Activated CD4-positive, alpha-beta T cell treated with anti-CD3 and anti-CD28 coated beads for 36 hours (primary cell): Measurements from ENCODE around the gene TMEM63C. TPM values are rescaled to one million over a fixed set of nuclear protein-coding genes. Genes with fewer than 3 reads are reported as not detected.

ENCODE experiments used
- ATAC-seq: fragments of 200-7000 bp; cut with Tn5 transposase; one replicate; pipeline ENCODE4 v1.10.0; 2021; ENCODE audit warnings: mild to moderate bottlenecking, moderate library complexity
- CTCF ChIA-PET: fragments of 350-600 bp; sonication (Branson Sonifier 250); formaldehyde crosslinking; loops from one replicate; lab custom pipeline; 2021; ENCODE audit warnings: antibody characterized with exemption; lab: Charles Lee
- POLR2A ChIA-PET: fragments of 350-600 bp; sonication (Branson Sonifier 250); formaldehyde crosslinking; loops from one replicate; lab custom pipeline; 2021; ENCODE audit warnings: antibody characterized with exemption, inconsistent platforms; lab: Charles Lee
- DNase-seq: peaks from one replicate; pipeline ENCODE4 v3.0.0-alpha.2; 2020
- H3K27ac Mint-ChIP-seq: one replicate; pipeline ENCODE4 v1.8.0; 2021; ENCODE audit warnings: mixed read lengths
- H3K27me3 Mint-ChIP-seq: one replicate; pipeline ENCODE4 v1.8.0; 2021; ENCODE audit warnings: mixed read lengths
- H3K36me3 Mint-ChIP-seq: one replicate; pipeline ENCODE4 v1.8.0; 2021; ENCODE audit warnings: low read depth, mixed read lengths
- H3K4me1 Mint-ChIP-seq: one replicate; pipeline ENCODE4 v1.8.0; 2021; ENCODE audit warnings: mixed read lengths
- H3K4me3 Mint-ChIP-seq: one replicate; pipeline ENCODE4 v1.8.0; 2021; ENCODE audit warnings: mild to moderate bottlenecking, moderate library complexity, mixed read lengths
- H3K9me3 Mint-ChIP-seq: one replicate; pipeline ENCODE4 v1.8.0; 2021; ENCODE audit warnings: low read depth, mixed read lengths
- intact Hi-C, 2 experiments: fragments of 100-400 bp; cut with DNase I in 1 of 2; cut with micrococcal nuclease in 1 of 2; formaldehyde crosslinking; loops; one replicate each; pipeline versions ENCODE4 v1.14.2 to v1.15.1; 2022 to 2024; cut with DNase I, micrococcal nuclease
- microRNA-seq: library from miRNA; unstranded; fragments of <30 nt; microRNA quantifications from one replicate; pipeline ENCODE4 v1.2.0, GENCODE V29; 2021; ENCODE audit warnings: borderline replicate concordance
- total RNA-seq, 2 experiments: library from RNA; stranded (reverse); gene quantifications; one replicate each; pipeline ENCODE4 v1.2.3, GENCODE V29; 2021

Gene TMEM63C
- total RNA-seq, 2 experiments from 2014 or later: 1.1 to 1.4 TPM

- peaks cover 24% of the 10 kb centered on the region for H3K4me1 Mint-ChIP-seq
- H3K27ac Mint-ChIP-seq: no peak overlapping the region
- H3K9me3 Mint-ChIP-seq: no peaks in the 10 kb centered on the region
- ATAC-seq: no peak
- ChIA-PET POLR2A (interaction anchor here (0.6 kb wide), 1 partner anchor 211 kb away, joined by 3 read pairs; no protein-coding TSS in a partner anchor), CTCF (interaction anchor here (0.7 to 2.9 kb wide), 4 partner anchors 8 to 316 kb away, joined by 3 to 39 read pairs (median 3); no protein-coding TSS in a partner anchor)
- H3K4me3 Mint-ChIP-seq: no peak overlapping the region
- H3K27me3 Mint-ChIP-seq: no peaks in the 10 kb centered on the region
- no peak for DNase-seq
- intact Hi-C loops: loop anchor here in 1 of 2 experiments (10.0 kb wide), 1 partner anchor 342 kb away; no protein-coding TSS in a partner anchor
- peaks cover 3% of the 10 kb centered on the region for H3K36me3 Mint-ChIP-seq
Measured at GRCh38 chr14:77306416-77306815, 124.8 kb downstream of the TMEM63C start.

GRCh38 chr14:77306851-77307496, 125.4 kb downstream of the TMEM63C start:
- DNase-seq (no peak), ATAC-seq (no peak)
- CTCF ChIA-PET: interaction anchor here (0.7 to 2.9 kb wide), 6 partner anchors 8 to 316 kb away, joined by 3 to 39 read pairs (median 3); no protein-coding TSS in a partner anchor
- POLR2A ChIA-PET: interaction anchor here (0.6 kb wide), 1 partner anchor 212 kb away, joined by 3 read pairs; no protein-coding TSS in a partner anchor
- Mint-ChIP-seq H3K36me3 (peaks cover 3% of the 10 kb centered on the region), H3K9me3 (no peaks in the 10 kb centered on the region), H3K27me3 (no peaks in the 10 kb centered on the region), H3K27ac (no peak overlapping the region), H3K4me1 (peaks cover 24% of the 10 kb centered on the region), H3K4me3 (no peak overlapping the region)
- intact Hi-C loops: loop anchor here in 1 of 2 experiments (10.0 kb wide), 1 partner anchor 342 kb away; no protein-coding TSS in a partner anchor

Small RNA genes lying within 50 kb of the gene (microRNA-seq; reads per million reads assigned to microRNA genes)
- 1.1 reads per million for gene MIR1260A

Other genes with a start within 250 kb of the TMEM63C start
- gene IRF2BPL, start 153.1 kb upstream of the TMEM63C start, total RNA-seq: 10 to 100 TPM; 34.3 to 40.1 TPM
- gene CIPC, start 83.5 kb upstream of the TMEM63C start, total RNA-seq: 1 to 10 TPM; 8.6 to 10.0 TPM
- gene ZDHHC22, start 40.0 kb upstream of the TMEM63C start, total RNA-seq: not detected
- not detected for gene NGB, start 89.4 kb downstream of the TMEM63C start, total RNA-seq
- gene POMT2, start 139.1 kb downstream of the TMEM63C start, total RNA-seq: 10 to 100 TPM; 11.7 to 18.2 TPM
- gene GSTZ1, start 139.2 kb downstream of the TMEM63C start, total RNA-seq: 10 to 100 TPM; 17.5 to 22.9 TPM
- 10 to 100 TPM; 25.3 to 27.9 TPM for gene TMED8, start 195.3 kb downstream of the TMEM63C start, total RNA-seq
- under 1 TPM; 0.25 TPM for gene SAMD15, start 195.6 kb downstream of the TMEM63C start, total RNA-seq
- under 1 TPM; 0.46 to 0.66 TPM for gene NOXRED1, start 241.7 kb downstream of the TMEM63C start, total RNA-seq